Activated T-helper 1 cell treated with anti-CD3 and anti-CD28 coated beads, Interleukin-12 subunit alpha, Interleukin-12 subunit beta, Interleukin-2, Interleukin-4 antibody, amounts not matched to agents 30 ng/mL and 10 ng/mL and 1 ng/mL, durations not matched to agents 14 hours and 24 hours and 36 hours (primary cell): ENCODE results near the gene HLA-G. TPM values are rescaled to one million over a fixed set of nuclear protein-coding genes. Genes with fewer than 3 reads are reported as not detected.
"Not testable (repeated sequence)": the region's sequence is repeated elsewhere in the genome, so short reads cannot be mapped to it uniquely, and the experiment has no call there.

Source experiments
- DNase-seq: peaks from one replicate; pipeline ENCODE4 v3.0.0; 2021; ENCODE audit warnings: low spot score
- H3K27ac Mint-ChIP-seq: one replicate; pipeline ENCODE4 v1.8.0; 2021; ENCODE audit warnings: mild to moderate bottlenecking, mixed read lengths
- H3K27me3 Mint-ChIP-seq: one replicate; pipeline ENCODE4 v1.8.0; 2022; ENCODE audit warnings: mild to moderate bottlenecking, moderate library complexity, mixed read lengths; ENCODE audit not compliant: insufficient read depth
- H3K36me3 Mint-ChIP-seq: one replicate; pipeline ENCODE4 v1.8.0; 2021; ENCODE audit warnings: low read depth, mixed read lengths
- H3K4me1 Mint-ChIP-seq: one replicate; pipeline ENCODE4 v1.8.0; 2021; ENCODE audit warnings: low read depth, mixed read lengths
- H3K4me3 Mint-ChIP-seq: one replicate; pipeline ENCODE4 v1.8.0; 2021; ENCODE audit warnings: mild to moderate bottlenecking, moderate library complexity, mixed read lengths
- H3K9me3 Mint-ChIP-seq: one replicate; pipeline ENCODE4 v1.8.0; 2021; ENCODE audit warnings: mixed read lengths
- intact Hi-C: fragments of 100-400 bp; cut with micrococcal nuclease; formaldehyde crosslinking; loops from one replicate; pipeline ENCODE4 v1.15.1; 2024
- total RNA-seq: library from RNA; stranded (reverse); gene quantifications from 2 replicates; pipeline ENCODE4 v1.2.3, GENCODE V29; 2022

HLA-G gene
- total RNA-seq = 0.91 and 1.6 TPM in 2 replicates

GRCh38 chr6:29827579-29828470 lies at the start of gene HLA-G:
Gene HLA-G, plus strand, starts transcription at chr6:29827825. Its CDS starts 20 bp downstream, at chr6:29827845.
- H3K4me1 Mint-ChIP-seq = peaks cover 8% of the 10 kb centered on the region
- peaks cover 2% of the 10 kb centered on the region for H3K36me3 Mint-ChIP-seq
- intact Hi-C loops = no loop called here
- H3K9me3 Mint-ChIP-seq = no peaks in the 10 kb centered on the region
- DNase-seq = no peak
- peaks cover 72% of the 10 kb centered on the region for H3K27me3 Mint-ChIP-seq
- peak within 1 kb of the TSS; percentile 48 for H3K4me3 Mint-ChIP-seq
- no peak within 1 kb of the TSS for H3K27ac Mint-ChIP-seq

GRCh38 chr6:29780019-29780698 lies 47.5 kb upstream of the HLA-G start:
- Mint-ChIP-seq H3K9me3 (peaks cover 10% of the 10 kb centered on the region), H3K27me3 (peaks cover 44% of the 10 kb centered on the region)
- DNase-seq, H3K36me3 Mint-ChIP-seq, H3K4me1 Mint-ChIP-seq, H3K4me3 Mint-ChIP-seq, intact Hi-C loops, H3K27ac Mint-ChIP-seq: not testable (repeated sequence)

GRCh38 chr6:29789176-29789575 lies 38.4 kb upstream of the HLA-G start:
- H3K4me1 Mint-ChIP-seq = peaks cover 13% of the 10 kb centered on the region
- intact Hi-C loops = no loop called here
- no peaks in the 10 kb centered on the region for H3K36me3 Mint-ChIP-seq
- no peak overlapping the region for H3K27ac Mint-ChIP-seq
- no peak for DNase-seq
- H3K9me3 Mint-ChIP-seq = peaks cover 28% of the 10 kb centered on the region
- no peak overlapping the region for H3K4me3 Mint-ChIP-seq
- H3K27me3 Mint-ChIP-seq = peaks cover 37% of the 10 kb centered on the region

- peaks cover 23% of the 10 kb centered on the region for H3K9me3 Mint-ChIP-seq
- no peak overlapping the region for H3K27ac Mint-ChIP-seq
- H3K36me3 Mint-ChIP-seq = no peaks in the 10 kb centered on the region
- H3K27me3 Mint-ChIP-seq = peaks cover 36% of the 10 kb centered on the region
- DNase-seq = no peak
- intact Hi-C loops = no loop called here
- H3K4me1 Mint-ChIP-seq = peaks cover 13% of the 10 kb centered on the region
- H3K4me3 Mint-ChIP-seq = no peak overlapping the region
These were observed 37.0 kb upstream of the HLA-G start for GRCh38 chr6:29790626-29791025.

- no peaks in the 10 kb centered on the region for H3K36me3 Mint-ChIP-seq
- H3K27ac Mint-ChIP-seq = no peak overlapping the region
- intact Hi-C loops = no loop called here
- peak overlapping the region; percentile 72 for H3K4me3 Mint-ChIP-seq
- DNase-seq = no peak
- peaks cover 41% of the 10 kb centered on the region for H3K27me3 Mint-ChIP-seq
- peaks cover 13% of the 10 kb centered on the region for H3K4me1 Mint-ChIP-seq
- peaks cover 23% of the 10 kb centered on the region for H3K9me3 Mint-ChIP-seq
These were observed 36.5 kb upstream of the HLA-G start for GRCh38 chr6:29791162-29791561.

GRCh38 chr6:29791786-29792122 lies 35.9 kb upstream of the HLA-G start:
- Mint-ChIP-seq H3K27ac (no peak overlapping the region), H3K27me3 (peaks cover 46% of the 10 kb centered on the region), H3K9me3 (peaks cover 23% of the 10 kb centered on the region), H3K4me1 (peaks cover 13% of the 10 kb centered on the region), H3K36me3 (no peaks in the 10 kb centered on the region), H3K4me3 (peak overlapping the region; percentile 72)
- DNase-seq = no peak
- intact Hi-C loops = loop anchor here (2.0 kb wide), 2 partner anchors 39 to 85 kb away; no protein-coding TSS in a partner anchor

GRCh38 chr6:29792123-29793035 lies 35.2 kb upstream of the HLA-G start:
- no peaks in the 10 kb centered on the region for H3K36me3 Mint-ChIP-seq
- peaks cover 49% of the 10 kb centered on the region for H3K27me3 Mint-ChIP-seq
- peak; percentile 69 for DNase-seq
- H3K4me1 Mint-ChIP-seq = peaks cover 13% of the 10 kb centered on the region
- intact Hi-C loops = loop anchor here (2.0 kb wide), 2 partner anchors 40 to 86 kb away; no protein-coding TSS in a partner anchor
- peak overlapping the region; percentile 86 for H3K4me3 Mint-ChIP-seq
- peak overlapping the region; percentile 64 for H3K27ac Mint-ChIP-seq
- H3K9me3 Mint-ChIP-seq = peaks cover 18% of the 10 kb centered on the region

GRCh38 chr6:29793036-29793356 lies 34.6 kb upstream of the HLA-G start:
- Mint-ChIP-seq H3K4me3 (peak overlapping the region; percentile 86), H3K36me3 (no peaks in the 10 kb centered on the region), H3K27me3 (peaks cover 43% of the 10 kb centered on the region), H3K9me3 (peaks cover 13% of the 10 kb centered on the region), H3K27ac (peak overlapping the region; percentile 11), H3K4me1 (peaks cover 13% of the 10 kb centered on the region)
- no peak for DNase-seq
- intact Hi-C loops = loop anchor here (2.0 kb wide), 2 partner anchors 40 to 86 kb away; no protein-coding TSS in a partner anchor

GRCh38 chr6:29793796-29794195 lies 33.8 kb upstream of the HLA-G start:
- no peak for DNase-seq
- Mint-ChIP-seq H3K4me3 (peak overlapping the region; percentile 86), H3K36me3 (no peaks in the 10 kb centered on the region), H3K27me3 (peaks cover 48% of the 10 kb centered on the region), H3K9me3 (peaks cover 8% of the 10 kb centered on the region), H3K27ac (no peak overlapping the region), H3K4me1 (peaks cover 13% of the 10 kb centered on the region)
- intact Hi-C loops = loop anchor here (2.0 kb wide), 2 partner anchors 41 to 87 kb away; no protein-coding TSS in a partner anchor

- no peak for DNase-seq
- no peak overlapping the region for H3K27ac Mint-ChIP-seq
- H3K27me3 Mint-ChIP-seq = peaks cover 47% of the 10 kb centered on the region
- H3K4me3 Mint-ChIP-seq = no peak overlapping the region
- intact Hi-C loops = no loop called here
- peaks cover 12% of the 10 kb centered on the region for H3K4me1 Mint-ChIP-seq
- H3K9me3 Mint-ChIP-seq = no peaks in the 10 kb centered on the region
- no peaks in the 10 kb centered on the region for H3K36me3 Mint-ChIP-seq
These were observed 31.6 kb upstream of the HLA-G start for GRCh38 chr6:29796026-29796425.

GRCh38 chr6:29797135-29797534 lies 30.5 kb upstream of the HLA-G start:
- Mint-ChIP-seq H3K4me3 (no peak overlapping the region), H3K36me3 (no peaks in the 10 kb centered on the region), H3K4me1 (peaks cover 7% of the 10 kb centered on the region), H3K27ac (no peak overlapping the region), H3K27me3 (peaks cover 49% of the 10 kb centered on the region), H3K9me3 (no peaks in the 10 kb centered on the region)
- intact Hi-C loops = no loop called here
- DNase-seq = no peak

- Mint-ChIP-seq H3K4me3 (no peak overlapping the region), H3K36me3 (no peaks in the 10 kb centered on the region), H3K27me3 (peaks cover 50% of the 10 kb centered on the region), H3K4me1 (peaks cover 5% of the 10 kb centered on the region), H3K9me3 (no peaks in the 10 kb centered on the region), H3K27ac (no peak overlapping the region)
- intact Hi-C loops = no loop called here
- DNase-seq = no peak
These were observed 29.7 kb upstream of the HLA-G start for GRCh38 chr6:29797966-29798365.
